ENCODE data around the gene EZR. TPM values are rescaled to one million over a fixed set of nuclear protein-coding genes. Genes with fewer than 3 reads are reported as not detected.

Gene EZR
- polyA plus RNA-seq, 1 donor (not counting 4 experiments of a cell fraction or from before 2014, with no cell fraction given): 277 TPM

DNA sequence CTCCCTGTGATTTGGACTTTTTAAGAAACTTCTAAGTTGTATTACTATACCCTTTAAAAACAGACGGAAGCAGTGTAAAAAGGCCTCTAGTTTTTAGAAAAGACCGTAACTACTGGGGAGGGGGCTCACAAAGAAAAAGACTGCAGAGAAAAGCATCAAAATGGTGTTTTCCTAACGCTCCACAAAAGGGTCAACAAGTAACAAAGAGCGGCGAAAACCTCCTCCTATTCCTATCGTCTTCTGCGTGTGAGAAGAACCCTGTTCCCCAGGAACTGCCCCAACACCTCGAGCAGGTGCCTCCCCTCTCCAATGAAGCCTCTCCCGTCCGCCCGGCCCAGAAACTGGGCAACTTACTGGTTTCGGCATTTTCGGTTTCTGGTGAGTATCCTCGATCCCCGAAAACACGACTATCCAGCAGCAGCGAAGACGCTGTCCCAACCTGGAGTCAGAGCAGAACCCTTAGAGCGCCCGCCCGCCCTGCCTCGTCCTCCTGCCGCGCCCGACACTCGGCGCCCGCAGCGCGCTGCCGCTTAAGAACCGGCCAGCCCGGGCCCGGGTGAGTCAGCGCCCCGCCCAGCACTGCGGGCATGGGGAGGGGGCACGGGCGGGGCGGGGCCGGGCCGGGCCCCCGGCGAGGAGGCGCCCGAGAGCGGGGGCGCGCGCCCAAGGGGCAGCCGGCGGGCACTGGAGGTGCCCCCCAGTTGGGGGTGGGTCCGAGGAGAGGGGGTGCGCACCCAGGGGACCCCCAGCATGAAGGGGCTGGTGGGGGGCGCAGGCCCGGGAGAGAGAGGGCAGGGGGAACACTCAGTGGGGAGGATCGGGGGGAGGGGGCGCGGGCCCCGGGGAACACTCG is 1.2 kb downstream of the EZR start:
- peak overlapping the region; percentile 87 to 100 (median 97) for H3K4me3 ChIP-seq (ENCODE audit: control insufficient read depth in 2 of 3, extremely low read depth in 1 of 3, insufficient read depth in 2 of 3, low read depth in 1 of 3, low read length in 3 of 3)
- H2AFZ ChIP-seq (ENCODE audit: control insufficient read depth, low read length): no peak overlapping the region
- dilution Hi-C loops (cut with MboI; ENCODE audit: extremely low pct_ligation_motif_present, low sequenced_read_pairs): no loop called here
- H4K20me1 ChIP-seq (ENCODE audit: control insufficient read depth, extremely low read depth, insufficient read depth, low read length): peaks cover 40% of the 10 kb centered on the region
- no peak for TF ChIP-seq EZH2 (IDR thresholded peaks at IDR 0.05; ENCODE audit: low read length)
- TF ChIP-seq, protein P1, sequence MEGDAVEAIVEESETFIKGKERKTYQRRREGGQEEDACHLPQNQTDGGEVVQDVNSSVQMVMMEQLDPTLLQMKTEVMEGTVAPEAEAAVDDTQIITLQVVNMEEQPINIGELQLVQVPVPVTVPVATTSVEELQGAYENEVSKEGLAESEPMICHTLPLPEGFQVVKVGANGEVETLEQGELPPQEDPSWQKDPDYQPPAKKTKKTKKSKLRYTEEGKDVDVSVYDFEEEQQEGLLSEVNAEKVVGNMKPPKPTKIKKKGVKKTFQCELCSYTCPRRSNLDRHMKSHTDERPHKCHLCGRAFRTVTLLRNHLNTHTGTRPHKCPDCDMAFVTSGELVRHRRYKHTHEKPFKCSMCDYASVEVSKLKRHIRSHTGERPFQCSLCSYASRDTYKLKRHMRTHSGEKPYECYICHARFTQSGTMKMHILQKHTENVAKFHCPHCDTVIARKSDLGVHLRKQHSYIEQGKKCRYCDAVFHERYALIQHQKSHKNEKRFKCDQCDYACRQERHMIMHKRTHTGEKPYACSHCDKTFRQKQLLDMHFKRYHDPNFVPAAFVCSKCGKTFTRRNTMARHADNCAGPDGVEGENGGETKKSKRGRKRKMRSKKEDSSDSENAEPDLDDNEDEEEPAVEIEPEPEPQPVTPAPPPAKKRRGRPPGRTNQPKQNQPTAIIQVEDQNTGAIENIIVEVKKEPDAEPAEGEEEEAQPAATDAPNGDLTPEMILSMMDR (optimal IDR thresholded peaks at IDR 0.05 in 1 of 3, IDR thresholded peaks at IDR 0.05 in 1 of 3, conservative IDR thresholded peaks at IDR 0.05 in 1 of 3; ENCODE audit: extremely low read depth in 1 of 3, insufficient read depth in 2 of 3, low read length in 3 of 3): no peak
- H3K4me1 ChIP-seq (ENCODE audit: control insufficient read depth, extremely low read depth, insufficient read depth, low read length): peaks cover 40% of the 10 kb centered on the region
- no peak for DNase-seq (ENCODE audit: low read depth, low spot score)
- H3K9me3 ChIP-seq (ENCODE audit: control insufficient read depth, low read depth, low read length): no peaks in the 10 kb centered on the region
- peak overlapping the region; percentile 91 for H3K4me2 ChIP-seq (ENCODE audit: control insufficient read depth, extremely low read depth, insufficient read depth, low read depth, low read length)
- peaks cover 12 to 35% of the 10 kb centered on the region in 2 experiments for H3K36me3 ChIP-seq (ENCODE audit: control insufficient read depth in 2 of 2, extremely low read depth in 1 of 2, insufficient read depth in 2 of 2, low read length in 2 of 2)
- peak overlapping the region; percentile 98 for H3K27ac ChIP-seq (ENCODE audit: control insufficient read depth, insufficient read depth, low read length)
- H3K79me2 ChIP-seq (ENCODE audit: control insufficient read depth, insufficient read depth, low read length): peaks cover 51% of the 10 kb centered on the region
- peaks cover 2% of the 10 kb centered on the region for H3K9me1 ChIP-seq (ENCODE audit: control insufficient read depth, extremely low read depth, insufficient read depth, low read length)
- no peaks in the 10 kb centered on the region for H3K27me3 ChIP-seq (ENCODE audit: control insufficient read depth, extremely low read depth, insufficient read depth, low read length)
- no peak for FAIRE-seq
- peak overlapping the region; percentile 99 for H3K9ac ChIP-seq (ENCODE audit: control insufficient read depth, extremely low read depth, insufficient read depth, low read length)

DNA sequence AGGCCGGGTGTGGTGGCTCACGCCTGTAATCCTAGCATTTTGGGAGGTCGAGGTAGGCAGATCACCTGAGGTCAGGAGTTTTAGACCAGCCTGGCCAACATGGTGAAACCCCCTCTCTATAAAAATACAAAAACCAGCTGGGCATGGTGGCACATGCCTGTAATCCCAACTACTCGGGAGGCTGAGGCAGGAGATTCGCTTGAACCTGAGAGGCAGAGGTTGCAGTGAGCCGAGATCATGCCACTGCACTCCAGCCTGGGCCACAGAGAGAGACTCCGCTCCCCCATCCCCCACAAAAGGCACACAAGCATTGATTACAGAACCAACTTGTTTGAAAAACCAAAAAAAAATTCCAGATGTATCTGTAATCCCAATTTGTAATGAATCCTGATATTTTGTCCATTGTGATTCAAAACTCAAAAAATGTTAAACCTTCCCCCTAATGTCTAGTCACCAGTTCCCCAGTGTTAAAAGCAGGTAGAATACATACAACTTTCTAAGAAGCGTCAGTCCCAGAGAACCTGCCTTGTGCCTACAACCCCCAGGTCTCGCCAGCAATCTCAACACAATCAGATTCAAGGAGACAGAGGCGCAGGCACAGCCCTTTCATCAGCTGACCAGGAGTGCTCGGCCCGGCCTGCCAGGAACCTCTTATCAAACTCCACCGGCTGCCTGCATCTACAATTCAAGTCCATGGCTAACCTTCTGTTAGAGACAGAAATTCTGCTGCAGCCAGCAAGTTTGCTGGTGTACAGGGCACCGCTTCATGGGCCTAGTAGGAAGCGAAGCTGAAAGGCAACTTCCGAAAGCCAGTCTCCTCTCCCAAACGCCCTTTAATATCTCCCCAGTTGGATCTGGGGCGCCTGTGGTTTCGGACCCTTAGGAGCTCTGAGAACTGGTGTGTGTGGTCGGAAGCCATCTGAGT is 2.1 kb downstream of the EZR start:
- H3K9me1 ChIP-seq (ENCODE audit: control insufficient read depth, extremely low read depth, insufficient read depth, low read length): peaks cover 2% of the 10 kb centered on the region
- peaks cover 59% of the 10 kb centered on the region for H3K79me2 ChIP-seq (ENCODE audit: control insufficient read depth, insufficient read depth, low read length)
- peak overlapping the region; percentile 87 to 100 (median 97) for H3K4me3 ChIP-seq (ENCODE audit: control insufficient read depth in 2 of 3, extremely low read depth in 1 of 3, insufficient read depth in 2 of 3, low read depth in 1 of 3, low read length in 3 of 3)
- H3K27me3 ChIP-seq (ENCODE audit: control insufficient read depth, extremely low read depth, insufficient read depth, low read length): no peaks in the 10 kb centered on the region
- H3K9ac ChIP-seq (ENCODE audit: control insufficient read depth, extremely low read depth, insufficient read depth, low read length): peak overlapping the region; percentile 99
- peak overlapping the region; percentile 98 for H3K27ac ChIP-seq (ENCODE audit: control insufficient read depth, insufficient read depth, low read length)
- H3K9me3 ChIP-seq (ENCODE audit: control insufficient read depth, low read depth, low read length): no peaks in the 10 kb centered on the region
- DNase-seq (ENCODE audit: low read depth, low spot score) (no peak), FAIRE-seq (no peak)
- H3K36me3 ChIP-seq (ENCODE audit: control insufficient read depth in 2 of 2, extremely low read depth in 1 of 2, insufficient read depth in 2 of 2, low read length in 2 of 2): peaks cover 14 to 39% of the 10 kb centered on the region in 2 experiments
- no peak overlapping the region for H2AFZ ChIP-seq (ENCODE audit: control insufficient read depth, low read length)
- H3K4me2 ChIP-seq (ENCODE audit: control insufficient read depth, extremely low read depth, insufficient read depth, low read depth, low read length): peak overlapping the region; percentile 91
- H4K20me1 ChIP-seq (ENCODE audit: control insufficient read depth, extremely low read depth, insufficient read depth, low read length): peaks cover 46% of the 10 kb centered on the region
- dilution Hi-C loops (cut with MboI; ENCODE audit: extremely low pct_ligation_motif_present, low sequenced_read_pairs): no loop called here
- peaks cover 45% of the 10 kb centered on the region for H3K4me1 ChIP-seq (ENCODE audit: control insufficient read depth, extremely low read depth, insufficient read depth, low read length)
- no peak for TF ChIP-seq EZH2 (IDR thresholded peaks at IDR 0.05; ENCODE audit: low read length)
- TF ChIP-seq, protein P1 (optimal IDR thresholded peaks at IDR 0.05 in 1 of 3, IDR thresholded peaks at IDR 0.05 in 1 of 3, conservative IDR thresholded peaks at IDR 0.05 in 1 of 3; ENCODE audit: extremely low read depth in 1 of 3, insufficient read depth in 2 of 3, low read length in 3 of 3): no peak
